H1 (cell line): ENCODE results near the gene MACF1. TPM values are rescaled to one million over a fixed set of nuclear protein-coding genes. Genes with fewer than 3 reads are reported as not detected.
"Not testable (repeated sequence)": the region's sequence is repeated elsewhere in the genome, so short reads cannot be mapped to it uniquely, and the experiment has no call there.

ENCODE experiments used
- CTCF ChIA-PET: fragments of 300-600 bp; sonication (Branson Sonifier 250); formaldehyde crosslinking; loops from one replicate; lab custom pipeline; 2021; ENCODE audit not compliant: partially characterized antibody; lab: Charles Lee
- POLR2A ChIA-PET: fragments of 300-600 bp; sonication (Branson Sonifier 250); formaldehyde crosslinking; loops from one replicate; lab custom pipeline; 2021; ENCODE audit warnings: inconsistent platforms; ENCODE audit not compliant: partially characterized antibody; lab: Charles Lee
- DNase-seq, 2 experiments: peaks; one replicate each; pipeline versions ENCODE4 v3.0.0 to v3.0.0-alpha.2; 2010 to 2022; ENCODE audit warnings: low spot score in 2 of 2, low read depth in 1 of 2, mixed read lengths in 1 of 2
- FAIRE-seq: peaks from 2 replicates; lab custom pipeline; 2011; peaks lifted over from hg19 to GRCh38; lab: Jason Lieb, UNC
- H2AFZ ChIP-seq: 2 replicates; pipeline ENCODE4 v1.8.1; 2012; ENCODE audit warnings: low read length, inconsistent platforms
- H2AK5ac ChIP-seq: 2 replicates; pipeline ENCODE4 v1.6.1; 2013; ENCODE audit warnings: low read depth, low read length
- H2BK120ac ChIP-seq: replicated peaks from 2 replicates; pipeline ENCODE3; 2013; ENCODE audit warnings: low read depth, low read length, inconsistent platforms
- H2BK12ac ChIP-seq: 2 replicates; pipeline ENCODE4 v1.6.1; 2013; ENCODE audit warnings: low read depth, low read length
- H2BK15ac ChIP-seq: 2 replicates; pipeline ENCODE4 v1.6.1; 2013; ENCODE audit warnings: low read length
- H2BK20ac ChIP-seq: 2 replicates; pipeline ENCODE4 v1.6.1; 2013; ENCODE audit warnings: low read length
- H2BK5ac ChIP-seq: 2 replicates; pipeline ENCODE4 v1.6.1; 2013; ENCODE audit warnings: low read depth, low read length
- H3K14ac ChIP-seq: 2 replicates; pipeline ENCODE4 v1.6.1; 2013; ENCODE audit warnings: inconsistent platforms; ENCODE audit not compliant: insufficient read length
- H3K18ac ChIP-seq: 2 replicates; pipeline ENCODE4 v1.6.1; 2013; ENCODE audit warnings: low read length; ENCODE audit errors: extremely low read depth
- H3K23ac ChIP-seq: 2 replicates; pipeline ENCODE4 v1.6.1; 2013; ENCODE audit warnings: inconsistent platforms; ENCODE audit not compliant: insufficient read length
- H3K23me2 ChIP-seq: 2 replicates; pipeline ENCODE4 v1.6.1; 2013; ENCODE audit warnings: low read depth, low read length
- H3K27ac ChIP-seq: 2 replicates; pipeline ENCODE4 v1.6.1; 2011; ENCODE audit warnings: low read depth, low read length, inconsistent platforms
- H3K27me3 ChIP-seq, 4 experiments: replicated peaks in 1 of 4; 1 replicate in 1 of 4; 2 replicates in 3 of 4; pipeline versions ENCODE4 v1.6.1 to v1.8.1; 2011 to 2013; ENCODE audit warnings: low read length in 3 of 4, mild to moderate bottlenecking in 3 of 4, inconsistent platforms in 2 of 4, mixed read lengths in 2 of 4, moderate library complexity in 1 of 4; ENCODE audit not compliant: control insufficient read depth in 3 of 4, insufficient read depth in 3 of 4; ENCODE audit errors: extremely low read depth in 1 of 4
- H3K36me3 ChIP-seq, 4 experiments: 2 replicates each; pipeline versions ENCODE4 v1.6.1 to v1.8.1; 2011 to 2013; ENCODE audit warnings: mild to moderate bottlenecking in 4 of 4, low read length in 3 of 4, moderate library complexity in 2 of 4, control low read depth in 1 of 4, inconsistent platforms in 1 of 4; ENCODE audit not compliant: insufficient read depth in 4 of 4, control insufficient read depth in 2 of 4
- H3K4ac ChIP-seq: replicated peaks from 2 replicates; pipeline ENCODE3; 2013; ENCODE audit warnings: low read length, low read depth, mixed read lengths, inconsistent platforms; ENCODE audit not compliant: insufficient read length
- H3K4me1 ChIP-seq, 4 experiments: replicated peaks in 1 of 4; 1 replicate in 1 of 4; 2 replicates in 3 of 4; pipeline versions ENCODE4 v1.6.1 to v1.8.1; 2011 to 2013; ENCODE audit warnings: low read length in 3 of 4, inconsistent platforms in 2 of 4, mixed read lengths in 1 of 4; ENCODE audit not compliant: insufficient read depth in 4 of 4, control insufficient read depth in 3 of 4
- H3K4me2 ChIP-seq, 2 experiments: 2 replicates each; pipeline versions ENCODE4 v1.6.1 to v1.8.1; 2011 to 2013; ENCODE audit warnings: low read depth in 2 of 2, low read length in 2 of 2, control low read depth in 1 of 2, inconsistent platforms in 1 of 2, mild to moderate bottlenecking in 1 of 2; ENCODE audit not compliant: insufficient read depth in 1 of 2
- H3K4me3 ChIP-seq, 4 experiments: fragments of 200-600, 300-600 bp in 1 of 4; sonication (generic), shearing (Covaris generic), sonication (Bioruptor Twin) in 1 of 4; 2 replicates each; pipeline versions ENCODE4 v1.5.1 to v1.8.1; 2011 to 2016; ENCODE audit warnings: low read length in 4 of 4, low read depth in 3 of 4, control low read depth in 2 of 4, inconsistent platforms in 2 of 4, mild to moderate bottlenecking in 2 of 4, mixed read lengths in 1 of 4, moderate library complexity in 1 of 4; ENCODE audit not compliant: insufficient read depth in 2 of 4; ENCODE audit errors: extremely low read depth in 1 of 4
- H3K56ac ChIP-seq: replicated peaks from 2 replicates; pipeline ENCODE3; 2013; ENCODE audit warnings: low read depth, mild to moderate bottlenecking, mixed read lengths, low read length, inconsistent platforms; ENCODE audit not compliant: insufficient read length
- H3K79me1 ChIP-seq: 2 replicates; pipeline ENCODE4 v1.6.1; 2013; ENCODE audit warnings: low read depth, low read length, control low read depth
- H3K79me2 ChIP-seq, 2 experiments: 2 replicates each; pipeline versions ENCODE4 v1.6.1 to v1.8.1; 2012 to 2013; ENCODE audit warnings: low read length in 2 of 2, mild to moderate bottlenecking in 2 of 2, inconsistent platforms in 1 of 2; ENCODE audit not compliant: insufficient read depth in 2 of 2, control insufficient read depth in 1 of 2
- H3K9ac ChIP-seq, 4 experiments: replicated peaks in 1 of 4; 1 replicate in 1 of 4; 2 replicates in 3 of 4; pipeline versions ENCODE4 v1.6.1 to v1.8.1; 2011 to 2013; ENCODE audit warnings: low read depth in 3 of 4, low read length in 3 of 4, control low read depth in 2 of 4, mild to moderate bottlenecking in 2 of 4, moderate library complexity in 2 of 4, inconsistent platforms in 1 of 4; ENCODE audit errors: extremely low read depth in 1 of 4
- H3K9me3 ChIP-seq, 2 experiments: 2 replicates each; pipeline versions ENCODE4 v1.6.1 to v1.8.1; 2012 to 2013; ENCODE audit warnings: mild to moderate bottlenecking in 2 of 2, moderate library complexity in 2 of 2, control low read depth in 1 of 2, inconsistent platforms in 1 of 2, low read depth in 1 of 2, low read length in 1 of 2, mixed read lengths in 1 of 2; ENCODE audit not compliant: insufficient read depth in 2 of 2
- H4K20me1 ChIP-seq, 2 experiments: replicated peaks in 1 of 2; 2 replicates each; pipeline versions ENCODE3 to v1.8.1; 2011 to 2013; ENCODE audit warnings: inconsistent platforms in 2 of 2, low read length in 2 of 2, mild to moderate bottlenecking in 1 of 2; ENCODE audit not compliant: insufficient read depth in 2 of 2, control insufficient read depth in 1 of 2
- H4K5ac ChIP-seq: 2 replicates; pipeline ENCODE4 v1.6.1; 2013; ENCODE audit warnings: low read length, low read depth, mixed read lengths, inconsistent platforms; ENCODE audit not compliant: insufficient read length
- H4K8ac ChIP-seq: 2 replicates; pipeline ENCODE4 v1.8.0; 2013; ENCODE audit warnings: mild to moderate bottlenecking, moderate library complexity, low read length, inconsistent platforms; ENCODE audit not compliant: insufficient read depth; ENCODE audit errors: extremely low read depth
- H4K91ac ChIP-seq: replicated peaks from 2 replicates; pipeline ENCODE3; 2013; ENCODE audit warnings: low read length, mixed read lengths, inconsistent platforms; ENCODE audit not compliant: insufficient read length
- TAF1 ChIP-seq: IDR thresholded peaks from 2 replicates; pipeline ENCODE4 v1.6.1; 2011; ENCODE audit warnings: mild to moderate bottlenecking, low read depth, low read length
- WGBS, 2 experiments: shearing (Covaris generic) in 1 of 2; methylation state at CpG; one replicate each; pipeline versions ENCODE4 v1.1.6 to v1.1.7; 2013 to 2015; ENCODE audit warnings: low lambda C conversion rate in 2 of 2, mixed read lengths in 2 of 2, inconsistent platforms in 1 of 2, low coverage in 1 of 2, missing lambda C conversion rate in 1 of 2; ENCODE audit not compliant: insufficient replicate concordance in 2 of 2, insufficient coverage in 1 of 2, insufficient read length in 1 of 2; ENCODE audit errors: extremely low coverage in 1 of 2, missing lambda C conversion rate in 1 of 2; 5-methylcytosine and 5-hydroxymethylcytosine counted together
- polyA plus RNA-seq, 7 experiments: library from polyadenylated mRNA; depleted of rRNA in 3 of 7; stranded (reverse) in 5 of 7; unstranded in 2 of 7; fragments of >200 nt in 5 of 7; fragments of 200-250 nt in 2 of 7; gene quantifications; 1 replicate in 5 of 7; 2 replicates in 1 of 7; 4 replicates in 1 of 7; pipeline versions ENCODE4 v1.2.1 to v1.2.3, GENCODE V29; 2011 to 2013; ENCODE audit warnings: missing spikeins in 2 of 7, mixed read lengths in 2 of 7
- total RNA-seq: library from RNA; stranded (reverse); fragmentation: NEBNext Ultra II Directional; extraction: Animal tissue kit (Norgen Biotek cat#: 25700); gene quantifications from 2 replicates; pipeline ENCODE4 v1.2.1, GENCODE V29; 2021

MACF1 gene
- total and polyA plus RNA-seq, 2 of the 8 experiments (the other 6 are each of a cell fraction or from before 2014, with no cell fraction given) = 59.8 to 285 TPM

GRCh38 chr1:39509360-39510009 lies 305.0 kb downstream of the MACF1 start (continued):
- TF ChIP-seq TAF1 = no peak

- H3K9ac ChIP-seq, H3K36me3 ChIP-seq, H2AFZ ChIP-seq, H2BK20ac ChIP-seq, DNase-seq, H3K79me1 ChIP-seq, H3K4ac ChIP-seq, CTCF ChIA-PET, H3K4me2 ChIP-seq, H2AK5ac ChIP-seq, H3K23me2 ChIP-seq, H3K23ac ChIP-seq, H4K20me1 ChIP-seq, H4K91ac ChIP-seq, FAIRE-seq, H2BK120ac ChIP-seq, H2BK5ac ChIP-seq, H3K4me1 ChIP-seq, H4K5ac ChIP-seq, H3K9me3 ChIP-seq, H3K4me3 ChIP-seq, H3K27ac ChIP-seq, H3K56ac ChIP-seq, H4K8ac ChIP-seq, H3K18ac ChIP-seq, POLR2A ChIA-PET, H2BK15ac ChIP-seq, H2BK12ac ChIP-seq, H3K79me2 ChIP-seq, H3K14ac ChIP-seq: not testable (repeated sequence)
- 95% methylated on average over 12 of the region's 20 CpGs; no CpG with 5 or more reads in 1 of the 2 experiments for WGBS, 2 experiments
- H3K27me3 ChIP-seq = peaks cover 3 to 11% (median 8%) of the 10 kb centered on the region in 4 experiments; a peak in 5 of 7 replicates
Measured at GRCh38 chr1:39510570-39511186, 306.2 kb downstream of the MACF1 start.
